SK-N-SH (cell line): ENCODE measurements around the gene TP73. TPM values are rescaled to one million over a fixed set of nuclear protein-coding genes. Genes with fewer than 3 reads are reported as not detected.

Source experiments
- CTCF ChIA-PET: fragments of 300-600, 350-600 bp; formaldehyde crosslinking; extraction: SDS; loops from one replicate; lab custom pipeline; 2021; lab: Yijun Ruan, JAX
- POLR2A ChIA-PET: fragments of 350-600 bp; sonication (Branson Sonifier 250); formaldehyde crosslinking; extraction: SDS; loops from one replicate; lab custom pipeline; 2020; ENCODE audit warnings: antibody characterized with exemption, inconsistent platforms; lab: Yijun Ruan, JAX
- DNase-seq: peaks from one replicate; pipeline ENCODE4 v3.0.0; 2012
- H2AFZ ChIP-seq: fragments of 200-600 bp; sonication (generic); 2 replicates; pipeline ENCODE4 v1.8.1; 2016; ENCODE audit warnings: antibody characterized with exemption, mild to moderate bottlenecking, low read depth
- H3F3A ChIP-seq: fragments of 200-600 bp; sonication (generic); replicated peaks from 2 replicates; pipeline ENCODE3; 2016; ENCODE audit warnings: antibody characterized with exemption, mild to moderate bottlenecking; ENCODE audit not compliant: insufficient read depth
- H3K27ac ChIP-seq, 2 experiments: fragments of 200-500 bp in 1 of 2; fragments of 200-600 bp in 1 of 2; sonication (Bioruptor generic) in 1 of 2; sonication (generic), shearing (Covaris generic) in 1 of 2; 2 replicates each; pipeline versions ENCODE4 v1.5.1 to v1.6.1; 2014 to 2016; ENCODE audit warnings: low read depth in 2 of 2, inconsistent platforms in 1 of 2, low read length in 1 of 2, mild to moderate bottlenecking in 1 of 2, mixed read lengths in 1 of 2
- H3K27me3 ChIP-seq: fragments of 200-600 bp; sonication (generic), shearing (Covaris generic); 2 replicates; pipeline ENCODE4 v1.6.1; 2016; ENCODE audit warnings: mixed run types; ENCODE audit not compliant: insufficient read depth
- H3K36me3 ChIP-seq, 2 experiments: fragments of 200-500 bp in 1 of 2; fragments of 200-600 bp in 1 of 2; sonication (Bioruptor generic) in 1 of 2; sonication (generic) in 1 of 2; replicated peaks in 1 of 2; 2 replicates each; pipeline versions ENCODE3 to v1.5.1; 2014 to 2016; ENCODE audit warnings: low read length in 1 of 2, mild to moderate bottlenecking in 1 of 2; ENCODE audit not compliant: insufficient read depth in 2 of 2, control insufficient read depth in 1 of 2
- H3K4me1 ChIP-seq, 2 experiments: fragments of 200-500 bp in 1 of 2; fragments of 200-600 bp in 1 of 2; sonication (Bioruptor generic) in 1 of 2; sonication (generic), shearing (Covaris generic) in 1 of 2; 2 replicates each; pipeline versions ENCODE4 v1.5.1 to v1.6.1; 2014 to 2016; ENCODE audit warnings: low read depth in 1 of 2, low read length in 1 of 2, mixed run types in 1 of 2; ENCODE audit not compliant: insufficient read depth in 2 of 2, control insufficient read depth in 1 of 2
- H3K4me2 ChIP-seq: fragments of 200-600 bp; sonication (generic), shearing (Covaris generic); 2 replicates; pipeline ENCODE4 v1.6.1; 2017; ENCODE audit warnings: mixed run types
- H3K4me3 ChIP-seq, 2 experiments: fragments of 200-500 bp in 1 of 2; fragments of 200-600 bp in 1 of 2; sonication (Bioruptor generic) in 1 of 2; sonication (generic), shearing (Covaris generic) in 1 of 2; 2 replicates each; pipeline versions ENCODE4 v1.5.1 to v1.8.1; 2014 to 2016; ENCODE audit warnings: low read depth in 2 of 2, inconsistent platforms in 1 of 2, low read length in 1 of 2, mild to moderate bottlenecking in 1 of 2, mixed read lengths in 1 of 2, moderate library complexity in 1 of 2
- H3K79me2 ChIP-seq: fragments of 200-600 bp; sonication (generic); 2 replicates; pipeline ENCODE4 v1.8.1; 2017; ENCODE audit warnings: mild to moderate bottlenecking; ENCODE audit not compliant: insufficient read depth
- H3K9ac ChIP-seq: fragments of 200-600 bp; sonication (generic); 2 replicates; pipeline ENCODE4 v1.6.1; 2017; ENCODE audit warnings: mixed run types
- H3K9me2 ChIP-seq: fragments of 200-600 bp; sonication (generic); 2 replicates; pipeline ENCODE4 v1.6.1; 2017; ENCODE audit warnings: mixed run types
- H3K9me3 ChIP-seq: fragments of 200-600 bp; sonication (generic); 2 replicates; pipeline ENCODE4 v1.6.1; 2017; ENCODE audit warnings: mixed run types, mild to moderate bottlenecking, moderate library complexity
- H4K20me1 ChIP-seq: fragments of 200-600 bp; sonication (generic); 2 replicates; pipeline ENCODE4 v1.6.1; 2017; ENCODE audit warnings: mild to moderate bottlenecking, mixed run types; ENCODE audit not compliant: insufficient read depth
- CTCF ChIP-seq: fragments of 200-600 bp; sonication (generic); IDR thresholded peaks from 2 replicates; pipeline ENCODE4 v1.6.1; 2017; ENCODE audit warnings: antibody characterized with exemption, mild to moderate bottlenecking, moderate library complexity
- GATA2 ChIP-seq: sonication (generic); formaldehyde crosslinking; IDR thresholded peaks from 2 replicates; pipeline ENCODE4 v1.5.0; 2020; ENCODE audit warnings: mild to moderate bottlenecking, missing genetic modification reagents
- MEF2A ChIP-seq: IDR thresholded peaks from 2 replicates; pipeline ENCODE4 v1.4.0; 2012; ENCODE audit warnings: low read depth, borderline replicate concordance
- NFIC ChIP-seq: IDR thresholded peaks from 2 replicates; pipeline ENCODE4 v1.4.0; 2012; ENCODE audit warnings: borderline replicate concordance
- REST ChIP-seq: IDR thresholded peaks from 2 replicates; pipeline ENCODE4 v1.6.1; 2012; ENCODE audit warnings: mild to moderate bottlenecking, low read depth, low read length, moderate library complexity
- RFX5 ChIP-seq: IDR thresholded peaks from 2 replicates; pipeline ENCODE4 v1.6.1; 2012; ENCODE audit warnings: mild to moderate bottlenecking, improper control_type of control experiment, low read length
- SIN3A ChIP-seq: IDR thresholded peaks from 2 replicates; pipeline ENCODE4 v1.6.1; 2012; ENCODE audit warnings: low read depth, mild to moderate bottlenecking, low read length, moderate library complexity, borderline replicate concordance
- YY1 ChIP-seq: IDR thresholded peaks from 2 replicates; pipeline ENCODE4 v1.4.0; 2012; ENCODE audit warnings: low read depth, mild to moderate bottlenecking
- ZBTB33 ChIP-seq: IDR thresholded peaks from 2 replicates; pipeline ENCODE4 v1.4.0; 2012; ENCODE audit warnings: low read depth, borderline replicate concordance
- WGBS: methylation state at CpG from one replicate; pipeline ENCODE4 v1.1.6; 2017; ENCODE audit warnings: low lambda C conversion rate; 5-methylcytosine and 5-hydroxymethylcytosine counted together
- polyA plus RNA-seq, 3 experiments: library from polyadenylated mRNA; depleted of rRNA; stranded (reverse); fragments of >200 nt; gene quantifications; 2 replicates each; pipeline ENCODE4 v1.2.3, GENCODE V29; 2012

The TP73 gene
- polyA plus RNA-seq, 1 of the 3 experiments (the other 2 are of a cell fraction) = 0.64 TPM

- peaks cover 3% of the 10 kb centered on the region for H3F3A ChIP-seq
- H2AFZ ChIP-seq = no peak within 1 kb of the TSS
- no peaks in the 10 kb centered on the region for H3K9me2 ChIP-seq
- H3K9ac ChIP-seq = no peak within 1 kb of the TSS
- no peak for DNase-seq
- H4K20me1 ChIP-seq = no peaks in the 10 kb centered on the region
- peaks cover 0 to 5% of the 10 kb centered on the region in 2 experiments; a peak in 1 of 4 replicates for H3K4me1 ChIP-seq
- H3K4me2 ChIP-seq = no peak within 1 kb of the TSS
- H3K4me3 ChIP-seq = no peak within 1 kb of the TSS
- ChIA-PET POLR2A (no interaction called here), CTCF (interaction anchor here (0.8 to 1.6 kb wide), 4 partner anchors 12 to 300 kb away, joined by 3 to 6 read pairs (median 3); no protein-coding TSS in a partner anchor)
- no peak for TF ChIP-seq CTCF
- H3K27me3 ChIP-seq = no peaks in the 10 kb centered on the region
- peaks cover 4% of the 10 kb centered on the region; the same call in 1 of the 2 replicates for H3K79me2 ChIP-seq
- H3K36me3 ChIP-seq = no peaks in the 10 kb centered on the region
- WGBS = 36% methylated on average over 8 of the region's 17 CpGs
- no peak within 1 kb of the TSS for H3K27ac ChIP-seq
- H3K9me3 ChIP-seq = no peaks in the 10 kb centered on the region
Measured at GRCh38 chr1:3752400-3752945, 100.2 kb downstream of the TP73 start, which contains the start of gene CCDC27. TSS of gene CCDC27 (plus strand) at chr1:3752450. CDS start at chr1:3752482, 32 bp downstream.

GRCh38 chr1:3753656-3754454 lies 101.5 kb downstream of the TP73 start:
- H3K36me3 ChIP-seq = no peaks in the 10 kb centered on the region
- no peaks in the 10 kb centered on the region for H3K27me3 ChIP-seq
- H3K9me3 ChIP-seq = no peaks in the 10 kb centered on the region
- H3K9me2 ChIP-seq = no peaks in the 10 kb centered on the region
- H4K20me1 ChIP-seq = no peaks in the 10 kb centered on the region
- H3K27ac ChIP-seq = no peak overlapping the region
- POLR2A ChIA-PET = interaction anchor here (0.6 kb wide), 1 partner anchor 20 kb away, joined by 8 read pairs; no protein-coding TSS in a partner anchor
- WGBS = 61% methylated on average over 10 of the region's 20 CpGs
- H3F3A ChIP-seq = no peaks in the 10 kb centered on the region
- CTCF ChIA-PET = no interaction called here
- no peak overlapping the region for H3K9ac ChIP-seq
- no peak overlapping the region for H3K4me3 ChIP-seq
- H3K4me2 ChIP-seq = no peak overlapping the region
- DNase-seq = no peak
- no peak for TF ChIP-seq YY1
- TF ChIP-seq REST = no peak
- TF ChIP-seq GATA2 (CRISPR knock-in tag) = no peak
- no peak for TF ChIP-seq SIN3A
- no peak for TF ChIP-seq MEF2A
- no peak for TF ChIP-seq RFX5
- no peak for TF ChIP-seq ZBTB33
- no peak for TF ChIP-seq NFIC
- no peaks in the 10 kb centered on the region for H3K79me2 ChIP-seq
- no peak overlapping the region for H2AFZ ChIP-seq
- no peaks in the 10 kb centered on the region for H3K4me1 ChIP-seq
